DMS 273 treated with DMSO at 0.1 percent for 48 hours (cell line): ENCODE results near the gene FBRS.
"Not testable (repeated sequence)": the region's sequence is repeated elsewhere in the genome, so short reads cannot be mapped to it uniquely, and the experiment has no call there.

Source experiments
- DNase-seq: peaks from one replicate; lab custom pipeline; 2025; lab: John Stamatoyannopoulos, UW

Gene FBRS

GRCh38 chr16:30698816-30699614 lies 40.8 kb downstream of the FBRS start, which contains the start of gene SRCAP:
SRCAP (plus strand) TSS chr16:30699171; CDS start chr16:30700825, 1,654 bp downstream.
- DNase-seq: peak; percentile 36

GRCh38 chr16:30699615-30700099 lies 41.4 kb downstream of the FBRS start:
- DNase-seq: no peak

- DNase-seq: no peak
Observed at GRCh38 chr16:30700491-30700890, 42.3 kb downstream of the FBRS start.

- no peak for DNase-seq
Observed at GRCh38 chr16:30700971-30701370, 42.7 kb downstream of the FBRS start.

GRCh38 chr16:30703071-30703470 lies 44.8 kb downstream of the FBRS start:
- DNase-seq: not testable (repeated sequence)

- no peak for DNase-seq
Observed at GRCh38 chr16:30703971-30704370, 45.7 kb downstream of the FBRS start.

GRCh38 chr16:30706046-30706445 lies 47.8 kb downstream of the FBRS start:
- no peak for DNase-seq

GRCh38 chr16:30710971-30711370 lies 52.7 kb downstream of the FBRS start:
- no peak for DNase-seq

GRCh38 chr16:30711712-30712111 lies 53.5 kb downstream of the FBRS start:
- no peak for DNase-seq

GRCh38 chr16:30715750-30716445 lies 57.7 kb downstream of the FBRS start:
- no peak for DNase-seq

GRCh38 chr16:30720086-30720485 lies 61.9 kb downstream of the FBRS start:
- no peak for DNase-seq
